Hepatocyte (in vitro differentiated cells): Measurements from ENCODE around the gene DDX10.

Experiments used
- CTCF ChIP-seq: fragments of 200-600 bp; sonication (generic); IDR thresholded peaks from 2 replicates; pipeline ENCODE4 v1.5.1; 2016; ENCODE audit warnings: antibody characterized with exemption, mild to moderate bottlenecking; ENCODE audit not compliant: poor library complexity
- EZH2phosphoT487 ChIP-seq: fragments of 200-600 bp; sonication (generic); IDR thresholded peaks from one replicate; pipeline ENCODE4 v1.6.1; 2018; ENCODE audit warnings: antibody characterized with exemption, mild to moderate bottlenecking, low read depth, moderate library complexity; ENCODE audit not compliant: unreplicated experiment, severe bottlenecking

GRCh38 chr11:108819957-108820356, 155.1 kb downstream of the DDX10 start:
- TF ChIP-seq CTCF: no peak
- no peak for TF ChIP-seq EZH2phosphoT487
